Sigmoid colon (tissue), 4 donors: ENCODE data around the gene LHPP.

Experiments
- CTCF ChIP-seq, 4 experiments: fragments of 450-650 bp in 3 of 4; fragments of 200-600 bp in 1 of 4; IDR thresholded peaks; one replicate each; pipeline ENCODE4 v1.5.1; 2016 to 2019; ENCODE audit warnings: antibody characterized with exemption in 4 of 4, mild to moderate bottlenecking in 3 of 4, moderate library complexity in 2 of 4
- EP300 ChIP-seq, 4 donors: sonication (generic); formaldehyde crosslinking; IDR thresholded peaks; one replicate each; pipeline ENCODE4 v1.6.1; 2017; ENCODE audit warnings: antibody characterized with exemption in 4 of 4
- POLR2A ChIP-seq, 2 donors: fragments of 450-650 bp; IDR thresholded peaks; one replicate each; pipeline ENCODE4 v1.6.1; 2016; ENCODE audit warnings: antibody characterized with exemption in 2 of 2, mild to moderate bottlenecking in 2 of 2, moderate library complexity in 2 of 2
- POLR2AphosphoS5 ChIP-seq, 4 donors: sonication (generic); formaldehyde crosslinking; IDR thresholded peaks; one replicate each; pipeline ENCODE4 v1.6.1; 2017; ENCODE audit warnings: antibody characterized with exemption in 4 of 4

- TF ChIP-seq CTCF (IDR thresholded peaks at IDR 0.05) (no peak), POLR2A (IDR thresholded peaks at IDR 0.05) (no peak), EP300 (IDR thresholded peaks at IDR 0.05) (no peak), POLR2AphosphoS5 (IDR thresholded peaks at IDR 0.05) (no peak)
These were observed 140.5 kb downstream of the LHPP start for GRCh38 chr10:124602121-124602561.
